HG02642 (cell line): Measurements from ENCODE around the gene DOCK8.
"Not testable (repeated sequence)": the region's sequence is repeated elsewhere in the genome, so short reads cannot be mapped to it uniquely, and the experiment has no call there.

Source experiments
- ATAC-seq: cut with Tn5 transposase; IDR thresholded peaks from one replicate; pipeline ENCODE4 v1.9.1; 2021; ENCODE audit warnings: mild to moderate bottlenecking; ENCODE audit not compliant: unreplicated experiment, poor library complexity

The DOCK8 gene

GRCh38 chr9:398085-398484 lies 183.4 kb downstream of the DOCK8 start:
- ATAC-seq = no peak

GRCh38 chr9:401223-401622 lies 186.6 kb downstream of the DOCK8 start:
- no peak for ATAC-seq

GRCh38 chr9:404234-404633 lies 189.6 kb downstream of the DOCK8 start:
- ATAC-seq = no peak

- ATAC-seq = no peak
These were observed 190.7 kb downstream of the DOCK8 start for GRCh38 chr9:405341-405740.

GRCh38 chr9:406886-407654 lies 192.4 kb downstream of the DOCK8 start:
- no peak for ATAC-seq

GRCh38 chr9:409655-410054 lies 195.0 kb downstream of the DOCK8 start:
- ATAC-seq = not testable (repeated sequence)

- no peak for ATAC-seq
These were observed 199.9 kb downstream of the DOCK8 start for GRCh38 chr9:414595-414994.

- no peak for ATAC-seq
These were observed 205.0 kb downstream of the DOCK8 start for GRCh38 chr9:419571-420171.

GRCh38 chr9:421896-422295 lies 207.2 kb downstream of the DOCK8 start:
- ATAC-seq = no peak

GRCh38 chr9:426264-426663 lies 211.6 kb downstream of the DOCK8 start:
- no peak for ATAC-seq

- ATAC-seq = no peak
These were observed 212.3 kb downstream of the DOCK8 start for GRCh38 chr9:426976-427375.

GRCh38 chr9:431701-432100 lies 217.0 kb downstream of the DOCK8 start:
- ATAC-seq = no peak

GRCh38 chr9:436482-436881 lies 221.8 kb downstream of the DOCK8 start:
- ATAC-seq = no peak

GRCh38 chr9:437066-437465 lies 222.4 kb downstream of the DOCK8 start:
- ATAC-seq = no peak

GRCh38 chr9:437574-438001 lies 222.9 kb downstream of the DOCK8 start:
- ATAC-seq = no peak

- no peak for ATAC-seq
These were observed 223.4 kb downstream of the DOCK8 start for GRCh38 chr9:438066-438465.

GRCh38 chr9:438961-439768 lies 224.5 kb downstream of the DOCK8 start:
- no peak for ATAC-seq

- ATAC-seq = no peak
These were observed 226.5 kb downstream of the DOCK8 start for GRCh38 chr9:441126-441525.

GRCh38 chr9:444528-444927 lies 229.9 kb downstream of the DOCK8 start:
- no peak for ATAC-seq

GRCh38 chr9:445033-445432 lies 230.4 kb downstream of the DOCK8 start:
- ATAC-seq = no peak

- no peak for ATAC-seq
These were observed 231.5 kb downstream of the DOCK8 start for GRCh38 chr9:446074-446699.
